Kasumi-1 (cell line): ENCODE data around the gene RPLP1.
"Not testable (repeated sequence)": the region's sequence is repeated elsewhere in the genome, so short reads cannot be mapped to it uniquely, and the experiment has no call there.

ENCODE experiments used
- DNase-seq, 2 experiments: peaks; one replicate each; lab custom pipeline; 2025; lab: John Stamatoyannopoulos, UW

The RPLP1 gene

DNA sequence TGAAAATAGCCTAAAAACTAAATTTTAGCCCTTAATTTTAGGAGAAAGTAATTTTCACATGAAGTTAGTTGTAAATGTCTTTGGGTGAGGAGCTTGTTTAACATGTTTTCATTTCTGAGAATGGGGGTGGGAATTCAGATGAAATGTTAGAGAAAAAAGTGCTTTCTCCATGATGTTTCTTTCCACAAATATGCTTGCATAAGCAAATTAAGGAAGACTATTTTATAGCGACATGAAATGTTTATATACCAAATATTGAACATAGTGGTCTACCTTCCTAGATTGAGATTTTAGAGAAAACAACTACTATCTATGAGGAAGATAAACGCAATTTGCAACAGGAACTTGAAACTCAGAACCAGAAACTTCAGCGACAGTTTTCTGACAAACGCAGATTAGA, 13.0 kb upstream of the RPLP1 start:
- no peak for DNase-seq

DNA sequence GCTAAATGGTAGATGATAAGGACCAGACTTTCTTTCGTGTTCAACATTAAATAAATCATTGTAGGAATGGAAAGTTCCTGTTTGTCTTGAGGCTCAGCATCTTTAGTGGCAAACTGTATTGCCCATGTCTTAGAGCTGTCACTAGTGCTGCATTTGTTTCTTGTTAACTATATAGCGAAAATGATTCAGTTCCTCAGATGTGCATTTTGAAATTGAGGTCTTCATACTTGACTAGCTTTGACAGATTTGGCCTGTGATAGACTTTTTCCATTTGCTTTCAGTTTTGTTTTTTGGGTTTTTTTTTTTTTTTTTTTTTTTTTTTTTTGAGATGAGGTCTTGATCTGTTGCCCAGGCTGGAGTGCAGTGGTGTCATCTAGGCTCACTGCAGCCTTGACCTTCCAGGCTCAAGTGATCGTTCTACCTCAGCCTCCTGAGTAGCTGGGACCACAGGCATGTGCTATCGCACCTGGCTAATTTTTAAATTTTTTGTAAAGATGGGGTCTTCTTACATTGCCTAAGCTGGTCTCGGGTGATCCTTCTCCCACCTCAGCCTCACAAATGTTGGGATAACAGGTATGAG, 9.5 kb upstream of the RPLP1 start:
- DNase-seq = no peak

DNA sequence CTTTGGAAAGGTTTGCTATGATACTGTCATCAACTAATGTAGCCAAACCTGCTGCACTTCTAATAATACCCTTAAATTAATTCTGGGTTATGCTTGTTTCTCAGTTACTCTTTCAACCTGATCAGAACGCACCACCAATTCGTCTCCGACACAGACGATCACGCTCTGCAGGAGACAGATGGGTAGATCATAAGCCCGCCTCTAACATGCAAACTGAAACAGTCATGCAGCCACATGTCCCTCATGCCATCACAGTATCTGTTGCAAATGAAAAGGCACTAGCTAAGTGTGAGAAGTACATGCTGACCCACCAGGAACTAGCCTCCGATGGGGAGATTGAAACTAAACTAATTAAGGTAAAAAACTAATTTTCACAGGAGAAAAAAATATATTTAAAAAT, 7.9 kb upstream of the RPLP1 start:
- DNase-seq = no peak

DNA sequence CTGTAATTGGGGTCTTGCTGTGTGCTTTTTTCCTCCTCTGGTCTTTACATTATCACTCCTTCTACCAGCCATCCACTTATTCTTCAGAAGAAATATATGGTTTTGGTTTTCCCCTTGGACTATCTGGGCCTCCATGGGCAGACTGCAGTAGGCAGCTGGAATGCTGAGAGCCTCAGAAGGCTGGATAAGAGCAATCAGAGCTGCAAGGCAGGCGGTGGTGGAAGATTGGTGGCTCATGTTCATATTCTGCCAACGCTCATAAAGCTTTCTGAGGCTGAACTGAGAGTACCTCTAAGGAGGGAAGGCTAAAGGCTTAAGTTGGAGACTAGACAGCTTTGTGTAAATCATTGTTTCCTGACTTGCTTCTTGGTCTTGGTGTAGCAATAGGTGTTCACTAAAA, 5.7 kb upstream of the RPLP1 start:
- no peak for DNase-seq

DNA sequence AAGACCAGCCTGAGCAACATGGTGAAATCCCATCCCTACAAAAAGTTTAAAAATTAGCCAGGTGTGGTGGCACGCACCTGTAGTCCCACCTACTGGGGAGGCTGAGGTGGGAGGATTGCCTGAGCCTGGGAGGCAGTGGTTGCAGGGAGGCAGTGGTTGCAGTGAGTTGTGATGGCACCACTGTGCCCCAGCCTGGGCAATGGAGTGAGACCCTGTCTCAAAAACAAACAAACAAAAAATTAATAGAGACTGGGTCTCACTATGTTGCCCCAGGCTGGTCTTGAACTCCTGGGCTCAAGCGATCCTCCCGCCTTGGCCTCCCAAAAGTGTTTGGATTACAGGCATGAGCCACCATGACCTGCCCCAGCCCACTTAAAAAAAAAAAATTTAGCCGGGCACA, 2.4 kb upstream of the RPLP1 start:
- DNase-seq = not testable (repeated sequence)

DNA sequence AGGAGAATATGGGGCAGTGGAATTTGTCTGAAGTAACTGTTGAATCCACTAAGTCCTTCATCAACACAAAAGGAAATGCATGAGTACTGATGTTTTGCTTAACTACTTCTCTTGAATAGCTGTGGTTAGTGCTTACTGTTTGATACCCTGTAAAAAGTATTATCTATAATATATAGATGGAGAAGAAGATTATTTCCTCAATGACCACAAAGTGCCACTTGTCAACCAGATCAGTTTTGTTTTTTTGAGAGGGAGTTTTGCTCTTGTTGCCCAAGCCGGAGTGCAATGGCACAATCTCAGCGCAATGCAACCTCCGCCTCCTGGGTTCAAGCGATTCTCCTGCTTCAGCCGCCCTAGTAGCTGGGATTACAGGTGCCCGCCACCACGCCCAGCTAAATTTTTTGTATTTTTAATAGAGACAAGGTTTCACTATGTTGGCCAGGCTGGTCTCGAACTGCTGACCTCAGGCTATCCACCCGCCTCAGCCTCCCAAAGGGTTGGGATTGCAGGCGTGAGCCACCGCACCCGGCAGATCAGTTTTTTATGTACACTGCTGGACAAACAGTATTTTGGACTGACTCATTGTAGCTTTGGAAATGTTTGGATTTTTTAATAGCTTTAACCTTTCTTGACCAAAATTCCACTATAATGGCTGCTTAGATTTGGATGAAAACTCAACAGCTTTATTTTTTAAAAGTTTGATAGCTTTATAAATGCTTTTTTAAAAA, 1.5 kb upstream of the RPLP1 start:
- no peak for DNase-seq

DNA sequence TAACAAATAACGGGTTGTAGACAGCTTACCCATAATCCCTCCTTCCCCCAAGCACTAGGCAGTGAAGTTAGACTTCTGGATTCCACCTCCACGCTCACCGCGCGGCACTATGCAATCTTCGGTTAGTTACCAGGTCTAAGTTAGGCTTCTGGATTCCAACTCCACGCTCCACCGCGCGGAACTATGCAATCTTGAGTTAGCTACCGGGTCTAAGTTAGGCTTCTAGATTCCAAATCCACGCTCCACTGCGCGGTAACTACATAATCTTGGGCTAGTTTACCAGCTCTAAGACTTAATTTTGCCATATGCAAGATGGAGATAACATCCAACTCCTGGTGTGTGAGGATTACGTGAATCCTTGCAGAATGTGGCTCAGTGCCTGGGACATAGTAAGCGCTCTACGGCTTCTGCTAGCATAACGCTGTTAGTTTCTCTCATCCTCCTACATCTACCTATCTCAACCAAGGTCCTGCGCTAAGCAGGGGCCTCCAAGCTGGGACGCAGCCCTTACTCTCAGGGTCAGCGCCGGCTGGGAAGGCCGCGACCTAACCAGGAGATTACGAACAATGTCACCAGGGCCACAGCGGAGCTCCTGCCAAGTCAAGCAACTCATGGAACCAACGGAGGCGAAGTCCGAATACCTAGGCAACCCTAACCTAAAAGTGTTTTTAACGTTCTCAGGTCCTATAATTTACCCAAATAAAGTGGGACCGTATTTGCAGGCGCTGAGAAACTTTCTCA, 497 bp upstream of the RPLP1 start:
- peak; percentile 63 to 77 for DNase-seq

DNA sequence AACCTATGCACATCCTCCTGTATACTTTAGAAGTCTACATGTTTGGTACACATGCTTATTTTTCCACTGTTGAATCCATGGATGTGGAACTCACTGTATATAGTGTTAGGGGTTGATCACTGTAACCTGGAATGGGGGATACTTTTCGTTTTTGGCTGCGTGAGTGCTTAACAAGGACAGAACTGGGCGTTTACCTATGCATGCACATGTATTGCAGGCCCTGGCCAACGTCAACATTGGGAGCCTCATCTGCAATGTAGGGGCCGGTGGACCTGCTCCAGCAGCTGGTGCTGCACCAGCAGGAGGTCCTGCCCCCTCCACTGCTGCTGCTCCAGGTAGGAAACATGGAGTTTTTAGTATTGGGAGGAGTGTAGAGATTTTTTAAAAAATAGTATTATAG, 2.3 kb downstream of the RPLP1 start:
- no peak for DNase-seq

DNA sequence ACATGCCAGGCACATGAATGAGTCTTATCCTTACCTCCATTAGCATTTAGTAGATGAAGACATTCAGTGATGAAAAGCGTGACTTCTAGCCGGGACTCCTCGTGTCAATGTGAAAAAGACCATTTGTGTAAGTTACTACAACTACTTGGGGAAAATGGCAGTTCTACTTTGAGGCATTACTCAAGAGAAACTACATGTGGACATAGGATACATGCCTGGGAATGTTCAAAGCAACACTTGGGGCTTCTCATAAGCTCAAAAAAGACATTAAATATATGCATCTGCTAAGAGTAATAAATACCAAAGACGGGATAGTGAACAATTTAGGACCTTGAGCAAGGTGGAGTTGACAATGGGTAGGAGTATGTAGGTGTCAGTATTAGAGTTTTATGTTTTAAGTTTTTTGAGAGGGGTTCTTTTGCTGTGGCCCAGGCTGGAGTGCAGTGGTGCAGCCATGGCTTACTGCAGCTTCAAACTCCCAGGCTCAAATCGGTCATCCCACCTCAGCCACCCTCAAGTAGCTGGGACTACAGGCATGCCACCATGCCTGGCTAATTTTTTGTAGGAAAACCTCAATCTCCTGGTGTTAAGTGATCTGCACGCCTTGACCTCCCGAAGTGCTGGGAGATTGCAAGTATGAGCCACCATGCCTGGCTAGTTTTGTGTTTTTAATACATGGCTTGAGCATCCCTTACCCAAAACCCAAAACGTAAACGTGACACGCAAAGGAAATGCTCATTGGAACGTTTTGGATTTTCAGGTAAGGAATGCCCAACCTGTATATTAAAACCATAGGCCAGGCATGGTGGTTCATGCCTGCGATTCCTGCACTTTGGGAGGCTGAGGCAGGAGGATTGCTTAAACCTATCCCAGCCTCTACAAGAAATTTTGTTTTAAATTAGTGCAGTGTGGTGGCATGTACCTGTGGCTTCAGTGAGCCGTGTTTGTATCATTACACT, 3.9 kb downstream of the RPLP1 start:
- DNase-seq = no peak

DNA sequence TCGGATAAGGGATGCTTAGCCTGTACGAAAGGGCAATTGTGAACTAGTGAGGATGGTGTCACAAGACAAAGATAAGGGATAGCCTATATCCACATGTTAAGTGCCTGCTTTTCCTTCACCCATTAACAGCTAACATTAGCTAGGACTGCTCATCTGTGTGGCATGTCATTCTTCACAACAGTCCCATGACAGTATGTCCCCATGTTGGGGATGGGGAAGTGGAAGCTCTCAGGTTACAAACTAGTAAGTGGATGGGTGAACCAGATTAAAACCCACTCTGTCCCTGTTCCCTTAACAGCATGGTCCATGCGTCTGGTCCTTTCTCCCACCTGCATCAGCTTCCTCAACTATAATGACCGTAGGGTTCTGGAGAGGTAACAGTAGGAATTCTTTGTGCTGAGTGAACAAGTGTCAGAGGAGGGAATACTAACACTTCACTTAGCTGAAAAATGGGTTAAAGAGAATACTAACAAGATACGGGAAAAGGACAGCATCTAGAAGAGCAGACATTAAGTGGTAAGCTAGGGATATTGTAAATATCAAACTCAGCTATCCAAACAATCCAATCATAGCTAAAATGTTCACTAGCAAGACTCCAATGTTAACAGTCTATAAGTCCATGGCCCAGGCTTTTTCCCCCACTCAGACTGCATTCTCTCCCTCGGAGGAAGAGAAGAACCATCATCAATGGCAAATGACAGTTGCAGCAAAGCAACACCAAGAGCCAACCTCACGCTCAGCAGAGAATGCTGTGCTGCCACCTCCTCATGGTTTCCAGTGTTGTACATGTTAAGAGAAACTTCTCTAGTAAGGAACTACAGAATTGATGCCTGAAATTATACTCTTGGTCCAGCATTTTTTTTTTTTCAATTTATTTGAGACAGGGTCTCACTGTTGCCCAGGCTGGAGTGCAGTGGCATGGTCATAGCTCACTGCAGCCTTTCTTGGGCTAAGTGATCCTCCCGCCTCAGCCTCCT, 5.0 kb downstream of the RPLP1 start:
- DNase-seq = peak; percentile 44 to 50

DNA sequence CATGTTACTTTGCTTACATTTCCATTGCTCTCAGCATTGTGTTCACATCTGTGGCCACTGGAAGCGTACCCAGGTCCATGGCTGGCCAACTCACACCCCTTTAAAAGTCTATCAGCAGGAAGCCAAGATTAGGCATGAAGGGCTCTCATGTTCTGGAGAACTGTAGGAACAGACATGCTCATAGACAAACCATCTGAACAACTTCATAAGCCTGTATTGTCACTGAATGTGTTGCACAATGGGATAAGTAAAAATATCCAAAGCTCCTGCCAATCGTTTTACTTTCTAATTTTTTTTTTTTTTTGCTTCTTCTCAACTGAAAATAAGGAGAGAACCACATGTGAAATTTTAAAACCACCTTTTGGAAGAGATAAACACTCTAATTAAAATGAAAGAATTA, 6.4 kb downstream of the RPLP1 start:
- no peak for DNase-seq

DNA sequence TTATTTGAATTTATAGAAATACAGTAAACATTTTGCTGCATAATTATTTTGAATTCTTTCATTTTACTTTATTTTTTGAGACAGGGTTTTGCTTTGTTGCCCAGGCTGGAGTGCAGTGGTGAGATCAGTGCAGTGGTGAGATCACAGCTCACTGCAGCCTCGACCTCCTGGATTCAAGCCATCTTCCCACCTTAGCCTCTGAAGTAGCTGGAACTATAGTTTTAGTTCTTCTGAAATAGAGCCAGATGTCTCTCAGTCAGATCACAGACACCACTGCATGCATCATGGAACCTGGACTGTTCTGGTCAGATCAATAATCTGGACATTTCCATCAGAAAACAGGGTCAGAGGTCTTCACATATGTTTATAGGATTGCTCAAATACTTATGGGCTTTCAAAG, 7.9 kb downstream of the RPLP1 start:
- DNase-seq = no peak

DNA sequence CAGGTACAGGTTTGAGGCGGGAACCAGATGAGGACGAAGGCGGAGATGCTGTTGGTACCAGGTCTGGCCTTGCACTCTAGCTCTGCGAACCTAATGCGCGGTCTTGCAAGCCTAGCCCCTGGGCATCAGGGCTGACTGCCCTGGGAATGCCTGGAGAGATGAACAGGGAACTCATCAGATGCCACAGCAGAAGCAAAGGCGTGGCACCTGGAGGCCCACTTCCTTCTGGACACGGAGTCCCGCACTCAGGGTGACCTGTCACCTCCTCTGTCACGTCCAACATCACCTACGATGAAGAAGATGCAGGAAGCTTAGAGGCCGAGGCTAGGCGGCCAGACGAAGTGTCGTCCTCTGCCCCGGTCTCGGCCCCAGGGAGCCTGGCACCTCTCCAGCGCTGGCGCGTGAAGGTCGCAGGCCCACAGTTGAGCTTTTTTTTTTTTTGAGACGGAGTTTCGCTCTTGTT, 9.4 kb downstream of the RPLP1 start:
- DNase-seq = peak; percentile 6 to 19

DNA sequence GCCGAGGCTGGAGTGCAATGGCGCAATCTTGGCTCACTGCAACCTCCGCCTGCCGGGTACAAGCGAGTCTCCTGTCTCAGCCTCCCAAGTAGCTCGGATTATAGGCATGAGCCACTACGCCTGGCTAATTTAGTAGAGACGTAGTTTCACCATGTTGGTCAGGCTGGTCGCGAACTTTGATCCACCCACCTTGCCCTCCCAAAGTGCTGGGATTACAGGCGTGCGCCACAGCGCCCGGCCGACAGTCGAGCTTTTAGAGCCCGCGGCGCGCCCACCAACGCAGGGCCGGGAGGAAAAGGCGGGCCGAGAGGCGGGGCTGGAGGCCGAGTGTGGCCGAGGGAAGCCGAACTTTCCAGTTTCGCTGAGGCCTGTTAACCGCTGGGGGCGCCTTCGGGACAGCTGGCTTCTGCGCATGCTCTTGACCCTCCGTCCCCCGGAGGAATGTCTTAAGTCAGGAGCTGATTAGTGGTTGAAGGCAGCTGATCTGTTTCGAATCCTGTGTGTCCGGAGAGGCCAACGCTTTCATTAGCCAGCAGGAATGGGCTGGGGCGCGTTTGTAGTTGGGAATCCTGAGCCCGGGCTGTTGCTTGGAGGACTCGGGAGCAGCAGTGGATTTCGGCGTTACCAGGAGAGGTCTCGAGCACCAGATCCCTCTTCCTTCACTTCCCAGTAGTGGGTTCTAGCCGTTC, 10.0 kb downstream of the RPLP1 start:
- peak; percentile 91 to 93 for DNase-seq

DNA sequence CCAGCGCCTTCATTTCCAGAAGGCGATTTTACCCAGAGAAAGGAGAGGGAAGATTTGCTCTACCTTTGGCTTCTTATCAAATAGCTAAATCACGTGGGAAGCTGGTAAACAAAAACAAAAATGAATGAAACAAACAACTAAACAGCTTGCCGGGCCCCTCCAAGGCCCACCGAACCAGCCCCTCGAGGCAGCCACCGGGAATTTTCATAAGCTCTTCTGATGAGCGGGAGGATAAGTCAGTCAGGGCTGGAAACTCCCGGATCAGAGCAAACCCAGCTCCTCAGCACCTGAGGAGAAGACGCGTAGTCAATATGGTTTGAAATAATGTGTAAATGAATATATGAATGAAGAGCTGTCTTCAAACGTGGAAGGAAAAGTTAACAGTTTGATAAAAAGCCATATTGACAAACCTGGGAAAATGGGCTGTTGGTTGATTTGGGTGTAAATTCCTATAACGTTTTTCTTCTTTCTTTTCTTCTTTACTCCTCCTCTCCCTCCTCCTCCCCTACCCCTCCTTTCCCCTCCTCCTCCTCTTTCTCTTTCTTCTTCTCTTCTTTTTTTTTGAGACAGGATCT, 10.7 kb downstream of the RPLP1 start:
- DNase-seq = no peak

DNA sequence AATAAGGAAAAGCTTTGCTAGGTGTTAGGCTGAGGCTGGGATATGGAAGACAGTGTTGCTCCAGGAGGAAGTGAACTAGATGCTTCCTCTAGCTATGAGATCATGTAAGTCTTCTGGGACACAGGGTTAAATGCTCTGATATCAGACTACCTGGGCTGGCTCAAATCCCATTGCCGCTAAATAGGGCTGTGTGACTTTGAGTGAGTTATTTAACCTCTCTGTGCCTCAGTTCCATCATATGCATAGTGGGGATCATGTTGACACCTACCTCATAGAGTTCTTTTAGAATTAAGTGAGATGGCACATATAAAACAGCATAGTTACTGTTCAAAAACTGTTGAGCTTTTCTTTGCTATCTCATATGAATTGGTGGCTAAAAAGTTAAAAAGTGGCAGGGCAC, 12.6 kb downstream of the RPLP1 start:
- DNase-seq = no peak

DNA sequence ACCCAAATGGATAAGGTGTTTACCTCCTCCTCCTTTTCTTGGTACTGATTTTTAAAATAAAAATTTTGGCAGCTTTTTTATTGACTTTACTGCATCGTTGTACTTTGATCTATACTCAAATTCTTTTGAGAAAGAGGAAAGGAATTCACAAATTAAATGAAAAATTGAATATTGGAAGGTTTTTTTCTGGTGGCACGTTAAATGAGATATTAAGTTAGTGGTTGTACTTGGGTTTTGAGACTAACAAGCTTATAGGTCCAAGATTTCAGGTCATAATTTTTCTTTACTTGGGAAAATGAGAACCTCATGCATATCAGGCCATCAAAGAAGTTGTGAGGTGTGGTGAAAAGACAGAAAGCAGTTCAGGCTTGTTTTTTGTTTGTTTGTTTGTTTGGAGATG, 14.1 kb downstream of the RPLP1 start:
- DNase-seq = no peak

DNA sequence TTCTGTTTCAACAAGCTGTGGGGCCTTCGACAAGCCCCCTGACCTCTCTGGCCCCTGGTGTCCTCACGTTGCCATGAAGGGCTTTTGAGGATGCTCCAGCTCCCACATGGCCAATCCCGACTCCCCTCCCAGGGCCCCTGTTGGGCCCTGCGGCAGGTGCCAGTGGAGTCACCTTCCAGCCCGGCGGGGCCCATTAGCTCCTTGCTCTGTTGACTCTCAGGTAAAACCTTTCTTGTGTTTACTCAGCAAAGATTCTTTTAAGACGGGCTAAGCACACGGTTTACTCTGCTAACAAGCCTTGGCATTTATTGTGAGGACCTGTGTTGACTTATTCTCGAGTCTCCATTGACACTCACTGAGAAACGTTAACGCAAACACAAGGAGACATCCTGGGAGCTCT, 15.0 kb downstream of the RPLP1 start:
- DNase-seq = no peak

DNA sequence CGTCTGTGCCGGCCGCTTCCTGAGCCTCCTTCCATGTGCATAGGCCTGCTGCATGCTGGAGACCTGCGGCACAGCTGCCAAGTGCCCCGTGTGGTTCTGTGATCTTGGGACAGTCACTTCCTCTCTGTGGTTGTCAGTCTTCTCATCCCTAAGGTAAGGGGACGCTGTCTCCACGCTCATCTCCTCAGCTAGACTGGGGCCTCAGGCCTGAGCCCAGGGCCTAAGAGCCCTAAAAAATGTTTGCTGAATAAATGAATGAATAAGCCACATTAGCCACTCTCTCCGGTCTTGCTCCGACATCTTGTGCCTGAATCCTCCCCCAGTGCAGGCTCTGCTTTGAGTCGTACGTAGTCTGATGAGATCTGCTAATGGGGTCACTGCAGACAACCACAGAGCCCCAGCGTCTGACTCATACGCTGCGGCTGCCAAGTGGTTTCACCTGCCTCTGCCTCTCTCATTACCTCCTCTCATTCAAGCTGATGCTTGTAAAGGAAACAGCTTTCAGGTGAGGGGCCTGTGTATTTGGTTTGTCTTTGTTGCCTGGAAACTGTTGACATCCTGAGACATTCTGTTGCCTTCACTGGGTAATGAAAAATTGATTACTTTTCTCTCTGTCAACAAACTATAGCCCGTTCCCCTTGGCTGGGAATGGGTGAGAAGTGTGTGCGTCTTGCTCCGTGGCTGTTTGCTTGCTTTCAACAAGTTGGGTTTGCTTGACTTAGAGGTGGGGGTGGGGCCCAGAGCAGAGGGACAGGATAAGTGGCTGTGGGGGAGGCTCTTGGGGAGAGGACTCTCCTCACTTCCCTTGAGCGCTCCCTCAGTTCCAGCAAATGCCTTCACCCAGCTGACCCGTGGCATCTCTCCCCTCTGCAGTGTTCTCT, 15.9 kb downstream of the RPLP1 start:
- DNase-seq = peak; percentile 76 to 77
